ENCODE measurements around the gene KRT26.

DNA sequence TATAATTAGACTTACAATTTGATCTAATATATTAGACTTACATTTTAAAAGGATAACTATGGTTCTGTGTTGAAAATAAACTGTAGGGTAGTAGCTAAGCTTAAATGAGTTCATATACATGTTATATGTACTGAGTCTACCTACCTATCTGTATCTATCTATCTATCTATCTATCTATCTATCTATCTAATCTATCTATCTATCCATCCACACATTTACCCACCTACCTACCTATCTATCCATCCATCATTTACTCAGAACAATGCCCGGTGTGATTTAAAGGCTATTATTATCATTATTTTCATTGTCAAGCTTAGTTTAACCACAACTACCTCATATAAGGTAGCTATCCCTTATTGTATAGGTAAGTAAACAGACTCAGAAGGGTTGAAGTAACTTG lies 43.4 kb upstream of the KRT26 start:
- TF ChIP-seq, protein P1, sequence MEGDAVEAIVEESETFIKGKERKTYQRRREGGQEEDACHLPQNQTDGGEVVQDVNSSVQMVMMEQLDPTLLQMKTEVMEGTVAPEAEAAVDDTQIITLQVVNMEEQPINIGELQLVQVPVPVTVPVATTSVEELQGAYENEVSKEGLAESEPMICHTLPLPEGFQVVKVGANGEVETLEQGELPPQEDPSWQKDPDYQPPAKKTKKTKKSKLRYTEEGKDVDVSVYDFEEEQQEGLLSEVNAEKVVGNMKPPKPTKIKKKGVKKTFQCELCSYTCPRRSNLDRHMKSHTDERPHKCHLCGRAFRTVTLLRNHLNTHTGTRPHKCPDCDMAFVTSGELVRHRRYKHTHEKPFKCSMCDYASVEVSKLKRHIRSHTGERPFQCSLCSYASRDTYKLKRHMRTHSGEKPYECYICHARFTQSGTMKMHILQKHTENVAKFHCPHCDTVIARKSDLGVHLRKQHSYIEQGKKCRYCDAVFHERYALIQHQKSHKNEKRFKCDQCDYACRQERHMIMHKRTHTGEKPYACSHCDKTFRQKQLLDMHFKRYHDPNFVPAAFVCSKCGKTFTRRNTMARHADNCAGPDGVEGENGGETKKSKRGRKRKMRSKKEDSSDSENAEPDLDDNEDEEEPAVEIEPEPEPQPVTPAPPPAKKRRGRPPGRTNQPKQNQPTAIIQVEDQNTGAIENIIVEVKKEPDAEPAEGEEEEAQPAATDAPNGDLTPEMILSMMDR (IDR thresholded peaks at IDR 0.05) = no peak
- no peak for TF ChIP-seq POLR2A (IDR thresholded peaks at IDR 0.05)

Measured in suprapubic skin (tissue), 3 donors.